LoVo (cell line): ENCODE measurements around the gene TMEM69.
A peak's percentile ranks its signal among the peaks of the same experiment; 100 is the strongest.
"Not testable (repeated sequence)": the region's sequence is repeated elsewhere in the genome, so short reads cannot be mapped to it uniquely, and the experiment has no call there.

ENCODE experiments used
- DNase-seq: peaks from one replicate; pipeline ENCODE4 v3.0.0-alpha.2; 2016; ENCODE audit warnings: low spot score

The TMEM69 gene

GRCh38 chr1:45678489-45678888 lies 9.5 kb upstream of the TMEM69 start:
- no peak for DNase-seq

DNA sequence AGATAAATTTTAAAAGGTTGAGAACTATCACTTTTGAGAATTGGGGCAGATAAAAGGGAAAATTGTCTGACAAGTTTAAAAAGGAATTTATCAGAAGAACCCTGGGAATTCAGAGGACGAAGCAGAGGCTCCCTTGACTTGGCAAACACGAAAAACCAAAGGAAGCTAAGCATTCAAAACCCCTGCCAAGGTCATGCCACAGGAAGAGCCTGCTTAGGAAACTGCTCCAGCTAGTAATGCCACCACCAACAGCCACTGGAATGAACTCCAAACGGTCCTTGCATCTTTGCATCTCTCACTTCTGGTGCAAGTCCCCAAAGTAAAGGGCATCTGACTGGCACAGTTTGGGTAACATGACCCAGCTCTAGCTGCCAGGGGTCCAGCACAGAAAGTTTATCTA lies 8.9 kb upstream of the TMEM69 start:
- DNase-seq, result no peak

DNA sequence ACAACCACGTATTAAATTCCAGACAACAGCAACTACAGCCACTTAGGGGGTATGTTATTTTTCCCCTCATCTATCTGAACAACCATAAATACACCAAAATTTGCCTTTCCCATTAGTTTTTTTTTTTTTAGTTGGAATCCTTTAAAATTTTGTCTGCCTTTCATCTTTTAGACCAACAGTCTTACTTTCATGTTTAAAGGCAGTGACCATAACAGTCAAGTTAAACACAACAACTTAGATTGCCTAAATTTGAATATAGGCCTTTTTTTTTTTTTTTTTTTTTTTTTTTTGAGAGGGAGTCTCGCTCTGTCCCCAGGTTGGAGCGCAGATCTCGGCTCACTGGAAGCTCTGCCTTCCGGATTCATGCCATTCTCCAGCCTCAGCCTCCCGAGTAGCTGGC lies 5.0 kb upstream of the TMEM69 start:
- DNase-seq, result no peak

DNA sequence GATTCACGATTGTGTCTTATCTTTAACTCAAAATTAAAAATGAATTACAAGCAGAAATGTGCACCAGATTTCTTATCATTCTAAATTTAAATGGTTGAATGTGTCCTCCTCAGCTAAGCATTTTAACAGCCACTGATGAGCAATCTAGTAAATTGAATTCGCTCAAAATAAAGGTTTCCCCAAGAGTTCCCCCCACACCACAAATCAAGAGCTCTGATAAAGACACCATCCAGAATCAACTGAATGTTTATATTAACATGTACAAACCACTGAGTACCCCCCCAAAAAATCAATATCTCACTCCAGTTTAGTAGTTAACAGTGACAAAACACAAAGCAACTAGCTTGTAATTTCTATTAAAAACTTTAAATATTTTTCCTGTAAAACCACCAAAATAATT lies 3.6 kb upstream of the TMEM69 start:
- no peak for DNase-seq

DNA sequence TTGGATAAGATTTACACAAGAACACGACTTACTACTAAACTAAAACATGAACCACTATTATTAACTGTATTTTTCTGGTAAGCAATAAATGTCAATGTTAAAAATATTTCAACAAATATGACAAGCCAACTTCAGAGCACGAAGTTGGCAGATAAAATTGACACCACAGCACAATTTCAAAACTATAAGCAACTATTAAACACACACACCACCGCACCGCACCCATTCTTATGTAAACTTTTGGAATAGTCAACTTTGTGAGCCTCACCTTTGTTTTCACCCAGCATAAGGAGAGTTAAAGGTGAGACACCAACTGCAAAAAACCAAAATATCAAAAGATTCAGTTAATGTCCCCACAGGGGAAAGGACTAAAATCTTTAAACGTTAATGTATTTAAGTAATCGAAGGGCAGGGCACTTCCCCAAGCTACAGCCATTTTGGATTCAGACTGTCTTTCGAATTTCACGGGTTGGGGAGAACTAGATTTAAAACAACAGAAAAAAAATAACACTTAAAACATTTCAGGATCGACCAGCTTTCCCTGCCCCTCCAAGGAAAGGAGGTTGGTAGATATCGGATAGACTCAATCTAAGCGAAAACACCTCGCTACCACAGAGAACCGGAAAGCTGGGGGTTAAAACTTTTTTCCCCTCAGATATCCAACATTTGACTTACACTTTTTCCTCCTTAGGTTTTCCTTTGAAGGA lies 2.5 kb upstream of the TMEM69 start:
- no peak for DNase-seq

GRCh38 chr1:45686015-45686287 lies 2.0 kb upstream of the TMEM69 start:
- peak; percentile 34 for DNase-seq

GRCh38 chr1:45686288-45687013 lies 1.5 kb upstream of the TMEM69 start, which contains the start of gene GPBP1L1:
Gene GPBP1L1 (minus strand): TSS chr1:45686533. CDS start chr1:45659087, 27,446 bp downstream.
- peak; percentile 98 for DNase-seq

GRCh38 chr1:45687014-45687753 lies 797 bp upstream of the TMEM69 start:
- peak; percentile 99 for DNase-seq

DNA sequence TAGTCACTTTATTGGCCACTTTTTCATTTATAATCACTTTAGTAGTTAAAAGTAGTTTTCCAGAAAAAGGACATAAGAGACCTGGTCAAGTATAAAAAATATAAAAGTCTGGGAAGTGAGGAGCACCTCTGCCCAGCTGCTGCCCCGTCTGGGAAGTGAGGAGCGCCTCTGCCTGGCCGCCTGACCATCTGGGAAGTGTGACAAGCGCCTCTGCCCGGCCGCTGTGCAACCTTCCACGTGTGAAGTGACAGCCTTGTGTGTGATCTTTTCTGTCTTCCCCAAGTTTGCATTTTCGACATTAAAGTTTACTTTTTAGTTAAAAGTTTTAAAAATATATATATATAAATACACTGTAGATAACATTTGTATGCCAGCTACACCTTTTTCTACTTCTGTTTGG lies 5.8 kb downstream of the TMEM69 start:
- not testable (repeated sequence) for DNase-seq

DNA sequence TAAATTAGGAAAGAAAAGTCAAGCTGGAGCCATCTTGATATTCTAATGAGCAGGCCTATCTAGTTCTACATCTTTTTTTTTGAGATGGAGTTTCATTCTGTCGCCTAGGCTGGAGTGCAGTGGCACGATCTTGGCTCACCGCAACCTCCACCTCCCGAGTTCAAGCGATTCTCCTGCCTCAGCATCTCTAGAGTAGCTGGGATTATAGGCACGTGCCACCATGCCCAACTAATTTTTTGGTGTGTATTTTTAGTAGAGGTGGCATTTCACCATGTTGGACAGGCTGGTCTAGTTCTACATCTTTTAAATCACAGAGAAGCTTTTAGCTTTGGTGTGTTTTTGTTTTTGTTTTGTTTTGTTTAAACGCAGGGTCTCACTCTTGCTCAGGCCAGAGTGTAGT lies 6.8 kb downstream of the TMEM69 start:
- no peak for DNase-seq

DNA sequence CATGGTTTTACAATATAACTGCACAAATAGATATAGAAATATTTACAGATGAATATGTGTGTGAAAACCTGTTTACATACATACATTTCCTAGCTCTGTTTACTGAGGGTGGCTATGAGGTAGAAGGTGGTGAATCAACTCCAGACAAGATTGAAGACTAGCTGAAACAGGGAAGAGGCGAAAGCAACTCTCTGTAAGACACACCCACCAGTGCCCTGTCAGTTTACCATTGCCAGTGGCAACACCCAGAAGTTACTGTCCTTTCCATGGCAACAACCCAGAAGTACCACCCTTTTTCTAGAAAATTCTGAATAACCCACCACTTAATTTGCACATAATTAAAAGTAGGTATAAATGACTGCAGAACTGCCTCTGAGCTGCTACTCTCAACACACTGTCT lies 16.7 kb downstream of the TMEM69 start:
- no peak for DNase-seq

- no peak for DNase-seq
These were observed 25.7 kb downstream of the TMEM69 start for GRCh38 chr1:45713711-45714110.

- DNase-seq, result no peak
These were observed 28.7 kb downstream of the TMEM69 start for GRCh38 chr1:45716700-45717099.

GRCh38 chr1:45717386-45717785 lies 29.4 kb downstream of the TMEM69 start:
- DNase-seq, result not testable (repeated sequence)

DNA sequence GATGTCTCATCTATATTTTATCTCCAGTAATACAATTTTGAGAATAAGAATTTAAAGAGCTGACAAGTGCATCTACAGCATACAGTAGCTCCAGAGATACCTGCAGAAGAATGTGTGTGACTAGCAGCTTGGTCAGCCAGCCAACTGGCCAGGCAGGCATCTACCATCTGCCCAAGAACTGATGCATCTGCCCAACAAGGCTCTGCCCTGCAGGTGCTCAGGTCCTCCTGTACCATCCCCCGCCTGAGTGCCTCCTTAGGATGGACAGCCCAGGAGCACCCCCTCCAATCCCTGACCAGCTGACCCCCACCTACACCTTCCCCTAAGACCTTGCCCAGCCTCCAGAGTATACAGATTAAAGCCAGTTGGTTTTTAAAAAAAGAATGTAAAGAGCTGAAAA lies 30.3 kb downstream of the TMEM69 start:
- DNase-seq, result no peak

- no peak for DNase-seq
These were observed 33.2 kb downstream of the TMEM69 start for GRCh38 chr1:45721207-45721606.

- DNase-seq, result no peak
These were observed 34.8 kb downstream of the TMEM69 start for GRCh38 chr1:45722809-45723208.

- DNase-seq, result no peak
These were observed 35.4 kb downstream of the TMEM69 start for GRCh38 chr1:45723248-45723930.

DNA sequence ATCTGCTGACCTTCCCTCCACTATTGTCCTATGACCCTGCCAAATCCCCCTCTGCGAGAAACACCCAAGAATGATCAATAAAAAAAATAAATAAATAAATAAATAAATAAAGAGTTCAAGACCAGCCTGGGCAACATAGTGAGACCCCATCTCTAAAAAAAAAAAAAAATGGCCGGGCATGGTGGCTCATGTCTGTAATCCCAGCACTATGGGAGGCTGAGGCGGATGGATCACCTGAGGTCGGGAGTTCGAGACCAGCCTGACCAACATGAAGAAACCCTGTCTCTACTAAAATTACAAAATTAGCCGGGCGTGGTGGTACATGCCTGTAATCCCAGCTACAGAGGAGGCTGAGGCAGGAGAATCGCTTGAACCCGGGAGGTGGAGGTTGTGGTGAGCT lies 38.0 kb downstream of the TMEM69 start:
- not testable (repeated sequence) for DNase-seq

DNA sequence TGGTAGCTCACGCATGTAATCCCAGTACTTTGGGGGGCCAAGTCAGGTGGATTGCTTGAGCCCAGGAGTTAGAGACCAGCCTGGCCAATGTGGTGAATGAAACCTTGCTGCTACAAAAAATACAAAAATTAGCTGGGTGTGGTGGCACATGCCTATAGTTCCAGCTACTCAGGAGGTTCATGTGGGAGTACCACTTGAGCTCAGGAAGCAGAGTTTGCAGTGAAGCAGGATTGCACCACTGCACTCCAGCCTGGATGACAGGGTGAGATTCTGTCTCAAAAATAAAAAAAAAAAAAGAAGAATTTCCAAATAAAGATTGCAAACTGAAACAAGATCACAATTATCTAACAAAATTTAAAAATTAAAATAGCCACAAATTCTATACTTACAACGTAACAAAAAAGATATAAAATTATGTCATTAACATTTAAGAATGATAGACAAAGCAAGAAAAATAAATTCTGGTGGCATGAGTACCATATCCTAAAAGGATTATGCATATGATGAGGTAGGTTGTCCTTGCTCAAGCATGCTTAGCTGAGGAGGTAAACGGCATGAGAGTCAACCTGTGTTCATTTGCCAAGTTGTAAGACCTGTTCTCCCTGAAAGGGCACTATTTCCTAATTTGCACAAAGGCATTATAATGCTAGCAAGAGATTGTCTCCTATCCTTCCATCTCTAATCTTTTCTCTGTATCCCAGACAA lies 42.2 kb downstream of the TMEM69 start:
- DNase-seq, result no peak

GRCh38 chr1:45730780-45731319 lies 42.9 kb downstream of the TMEM69 start:
- DNase-seq, result no peak

GRCh38 chr1:45739137-45739536 lies 51.2 kb downstream of the TMEM69 start:
- DNase-seq, result no peak
